Transverse colon (tissue), 4 donors: ENCODE measurements around the gene NCOR1. TPM values are rescaled to one million over a fixed set of nuclear protein-coding genes. Genes with fewer than 3 reads are reported as not detected.

Experiments
- DNase-seq: peaks from one replicate; pipeline ENCODE4 v3.0.0-alpha.2; 2019
- H3K27ac ChIP-seq, 4 donors: fragments of 200-600 bp; sonication (generic); 2 replicates each; pipeline ENCODE4 v1.5.1; 2016 to 2018; ENCODE audit warnings: inconsistent platforms in 4 of 4
- H3K27me3 ChIP-seq: fragments of 200-600 bp; sonication (generic); 2 replicates; pipeline ENCODE4 v1.5.1; 2017; ENCODE audit warnings: inconsistent platforms
- H3K36me3 ChIP-seq, 4 donors: fragments of 200-600 bp; sonication (generic); 2 replicates each; pipeline ENCODE4 v1.5.1; 2017 to 2019; ENCODE audit warnings: inconsistent platforms in 4 of 4
- H3K4me1 ChIP-seq, 4 donors: fragments of 200-600 bp; sonication (generic); 2 replicates each; pipeline ENCODE4 v1.5.1; 2017 to 2020; ENCODE audit warnings: inconsistent platforms in 4 of 4
- H3K4me3 ChIP-seq, 4 donors: fragments of 200-600 bp; sonication (generic); 1 replicate in 1 of 4; 2 replicates in 3 of 4; pipeline versions ENCODE4 v1.5.1 to v1.6.1; 2017 to 2019; ENCODE audit warnings: inconsistent platforms in 4 of 4
- H3K9me3 ChIP-seq, 2 donors: fragments of 200-600 bp; sonication (generic); 2 replicates each; pipeline ENCODE4 v1.5.1; 2017 to 2019; ENCODE audit warnings: inconsistent platforms in 2 of 2
- EP300 ChIP-seq: sonication (generic); formaldehyde crosslinking; IDR thresholded peaks from one replicate; pipeline ENCODE4 v1.6.1; 2017; ENCODE audit warnings: antibody characterized with exemption, low read depth
- POLR2A ChIP-seq: fragments of 450-650 bp; IDR thresholded peaks from one replicate; pipeline ENCODE4 v1.6.1; 2016; ENCODE audit warnings: antibody characterized with exemption, mild to moderate bottlenecking, moderate library complexity
- POLR2AphosphoS5 ChIP-seq, 3 donors: sonication (generic); formaldehyde crosslinking; IDR thresholded peaks; one replicate each; pipeline ENCODE4 v1.6.1; 2016; ENCODE audit warnings: antibody characterized with exemption in 3 of 3
- WGBS, 2 donors: methylation state at CpG; one replicate each; pipeline ENCODE4 v1.1.5; 2018; ENCODE audit warnings: low coverage in 1 of 2; 5-methylcytosine and 5-hydroxymethylcytosine counted together
- in situ Hi-C, 4 donors: fragments of 200-750 bp; cut with MboI; loops; one replicate each; pipeline versions ENCODE4 v1.15.0 to v1.15.1; 2017; ENCODE audit warnings: low sequenced_read_pairs in 3 of 4, low pct_ligation_motif_present in 1 of 4, low pct_unique_long_range_greater_than_20kb in 1 of 4
- intact Hi-C: fragments of 100-400 bp; cut with DNase I; formaldehyde crosslinking; loops from one replicate; pipeline ENCODE4 v1.15.1; 2023; ENCODE audit warnings: low total_unique reads
- total RNA-seq, 4 donors: library from RNA; depleted of rRNA; stranded (reverse); fragments of >200 nt; gene quantifications; one replicate each; pipeline ENCODE4 v1.1.0, GENCODE V29; 2016
- TF ChIP-seq, protein P1 (sequence below), 5 experiments: fragments of 200-600 bp in 3 of 5; fragments of 450-650 bp in 2 of 5; sonication (generic) in 3 of 5; IDR thresholded peaks; 1 replicate in 2 of 5; 2 replicates in 3 of 5; pipeline ENCODE4 v1.5.1; 2016 to 2017; ENCODE audit warnings: antibody characterized with exemption in 5 of 5, inconsistent platforms in 3 of 5, mild to moderate bottlenecking in 2 of 5, moderate library complexity in 1 of 5

The NCOR1 gene
- total RNA-seq, 4 donors from 2014 or later: 267 to 519 (median 376) TPM

DNA sequence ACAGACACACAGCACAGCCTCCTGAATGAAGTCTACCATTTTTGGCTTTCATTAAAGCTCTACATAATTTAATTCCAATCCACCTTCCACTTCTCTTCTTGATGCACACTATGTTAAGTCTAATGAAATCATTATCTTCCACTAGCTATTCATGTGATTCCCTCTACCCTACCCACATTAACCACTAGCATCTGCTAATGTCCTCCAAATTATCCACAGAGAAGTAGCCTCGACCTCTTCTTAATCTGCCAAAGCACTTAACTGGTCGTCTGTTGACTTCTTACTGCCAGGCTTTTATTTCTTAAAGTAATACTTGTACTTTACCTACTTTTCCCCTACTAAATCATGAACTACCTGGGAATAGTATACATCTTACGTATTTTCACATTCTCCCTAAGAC is 91.8 kb downstream of the NCOR1 start:
- in situ Hi-C loops: loop anchor here in 1 of 4 donors (25.0 kb wide), 1 partner anchor 111 kb away; no protein-coding TSS in a partner anchor

DNA sequence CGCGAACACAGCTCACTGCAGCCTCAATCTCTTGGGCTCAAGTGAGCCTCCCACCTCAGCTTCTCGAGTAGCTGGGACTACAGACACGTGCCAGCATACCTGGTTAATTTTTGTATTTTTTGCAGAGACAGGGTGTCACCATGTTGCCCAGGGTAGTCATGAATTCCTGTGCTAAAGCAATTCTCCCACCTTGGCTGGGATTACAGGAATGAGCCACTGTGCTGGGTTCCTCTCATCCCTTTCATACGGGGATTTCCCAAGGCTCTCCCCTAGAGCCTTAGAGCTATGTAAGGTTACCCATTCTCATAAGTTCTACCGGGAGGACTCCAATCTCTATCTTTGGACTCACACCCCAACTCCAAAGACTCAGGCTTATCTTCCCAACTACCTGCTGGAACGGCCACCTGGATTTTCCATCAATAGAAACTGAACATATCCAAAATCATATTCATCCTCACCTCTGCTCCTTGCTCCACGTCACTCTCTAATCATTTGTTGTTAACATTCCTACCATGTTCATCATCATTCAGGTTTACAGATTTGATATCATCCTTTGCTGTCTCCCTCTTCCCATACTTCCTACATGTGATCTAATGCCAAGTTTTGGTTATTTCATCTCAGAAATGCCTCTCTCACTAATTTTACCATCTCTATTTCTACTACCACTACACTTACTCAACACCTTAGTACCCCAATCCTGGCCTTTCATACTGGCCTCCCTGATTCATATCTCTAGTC is 92.5 kb downstream of the NCOR1 start:
- Histone ChIP-seq H3K9me3 (no peaks in the 10 kb centered on the region), H3K27ac (no peak overlapping the region), H3K27me3 (no peaks in the 10 kb centered on the region), H3K4me1 (no peaks in the 10 kb centered on the region), H3K36me3 (peaks cover 0 to 66% (median 31%) of the 10 kb centered on the region in 4 donors), H3K4me3 (no peak overlapping the region)
- TF ChIP-seq, protein P1, sequence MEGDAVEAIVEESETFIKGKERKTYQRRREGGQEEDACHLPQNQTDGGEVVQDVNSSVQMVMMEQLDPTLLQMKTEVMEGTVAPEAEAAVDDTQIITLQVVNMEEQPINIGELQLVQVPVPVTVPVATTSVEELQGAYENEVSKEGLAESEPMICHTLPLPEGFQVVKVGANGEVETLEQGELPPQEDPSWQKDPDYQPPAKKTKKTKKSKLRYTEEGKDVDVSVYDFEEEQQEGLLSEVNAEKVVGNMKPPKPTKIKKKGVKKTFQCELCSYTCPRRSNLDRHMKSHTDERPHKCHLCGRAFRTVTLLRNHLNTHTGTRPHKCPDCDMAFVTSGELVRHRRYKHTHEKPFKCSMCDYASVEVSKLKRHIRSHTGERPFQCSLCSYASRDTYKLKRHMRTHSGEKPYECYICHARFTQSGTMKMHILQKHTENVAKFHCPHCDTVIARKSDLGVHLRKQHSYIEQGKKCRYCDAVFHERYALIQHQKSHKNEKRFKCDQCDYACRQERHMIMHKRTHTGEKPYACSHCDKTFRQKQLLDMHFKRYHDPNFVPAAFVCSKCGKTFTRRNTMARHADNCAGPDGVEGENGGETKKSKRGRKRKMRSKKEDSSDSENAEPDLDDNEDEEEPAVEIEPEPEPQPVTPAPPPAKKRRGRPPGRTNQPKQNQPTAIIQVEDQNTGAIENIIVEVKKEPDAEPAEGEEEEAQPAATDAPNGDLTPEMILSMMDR (IDR thresholded peaks at IDR 0.05): no peak
- TF ChIP-seq EP300 (no peak), POLR2A (no peak), POLR2AphosphoS5 (IDR thresholded peaks at IDR 0.05) (no peak)
- WGBS, 2 donors: 87 to 91% methylated on average over 8 of the region's 8 CpGs
- no peak for DNase-seq
- intact Hi-C loops: no loop called here
- in situ Hi-C loops: loop anchor here in 1 of 4 donors (25.0 kb wide), 1 partner anchor 111 kb away; no protein-coding TSS in a partner anchor

More for the DNA sequence above, 91.8 kb downstream of the NCOR1 start:
- Histone ChIP-seq H3K27ac (no peak overlapping the region), H3K4me3 (no peak overlapping the region), H3K9me3 (no peaks in the 10 kb centered on the region), H3K27me3 (no peaks in the 10 kb centered on the region), H3K36me3 (peaks cover 0 to 62% (median 27%) of the 10 kb centered on the region in 4 donors), H3K4me1 (no peaks in the 10 kb centered on the region)
- DNase-seq: no peak
- TF ChIP-seq POLR2A (no peak), EP300 (no peak), POLR2AphosphoS5 (IDR thresholded peaks at IDR 0.05) (no peak)
- TF ChIP-seq, protein P1 (IDR thresholded peaks at IDR 0.05): no peak
- intact Hi-C loops: no loop called here
- WGBS, 2 donors: 88% methylated on average over 3 of the region's 3 CpGs

DNA sequence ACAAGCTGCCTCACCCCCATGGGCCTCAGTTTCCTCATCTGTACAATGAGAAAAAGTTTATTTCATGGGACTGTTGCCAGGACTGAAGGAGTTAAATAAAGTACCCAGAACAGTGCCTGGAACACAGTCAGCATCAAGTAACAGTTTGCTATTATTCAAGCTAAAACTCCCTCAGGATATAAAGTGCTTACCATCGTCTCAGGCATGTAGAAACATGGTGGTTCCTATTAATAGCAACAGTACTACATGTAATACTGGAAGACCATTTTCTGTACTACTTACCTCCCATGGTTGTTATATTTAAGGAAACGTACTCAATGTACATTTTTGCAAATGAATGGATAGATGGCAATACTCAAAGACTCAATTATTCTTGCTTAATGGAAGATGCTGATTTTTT is 93.4 kb downstream of the NCOR1 start:
- H3K4me3 ChIP-seq: no peak overlapping the region
- DNase-seq: no peak
- TF ChIP-seq, protein P1 (IDR thresholded peaks at IDR 0.05): no peak
- TF ChIP-seq POLR2AphosphoS5 (IDR thresholded peaks at IDR 0.05) (no peak), POLR2A (no peak), EP300 (no peak)
- H3K4me1 ChIP-seq: no peaks in the 10 kb centered on the region
- 71 to 74% methylated on average over 2 of the region's 2 CpGs for WGBS, 2 donors
- intact Hi-C loops (no loop called here), in situ Hi-C loops (loop anchor here in 1 of 4 donors (25.0 kb wide), 1 partner anchor 110 kb away; no protein-coding TSS in a partner anchor)
- H3K9me3 ChIP-seq: no peaks in the 10 kb centered on the region
- H3K36me3 ChIP-seq: peaks cover 0 to 75% (median 34%) of the 10 kb centered on the region in 4 donors
- H3K27me3 ChIP-seq: no peaks in the 10 kb centered on the region
- H3K27ac ChIP-seq: no peak overlapping the region

DNA sequence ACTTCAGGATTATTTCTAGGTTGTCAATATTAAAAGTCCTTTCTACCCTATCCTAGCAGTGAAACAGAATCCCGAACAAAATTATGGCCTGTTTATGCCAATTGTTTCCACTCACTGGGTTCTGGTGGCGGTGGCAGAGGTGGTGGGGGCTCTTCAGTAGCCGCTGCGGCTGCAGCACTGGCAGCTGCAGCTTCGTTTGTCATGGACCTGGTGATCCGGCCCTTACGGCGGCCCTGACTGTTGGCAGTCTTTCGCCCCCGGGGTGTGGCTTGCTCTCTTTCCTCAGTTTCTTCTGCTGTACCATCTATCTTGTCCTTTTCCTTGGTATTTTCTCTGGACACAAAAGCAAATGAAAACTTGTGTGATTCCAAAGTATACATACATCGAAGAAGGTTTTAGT is 94.4 kb downstream of the NCOR1 start:
- no peaks in the 10 kb centered on the region for H3K27me3 ChIP-seq
- H3K36me3 ChIP-seq: peaks cover 0 to 77% (median 32%) of the 10 kb centered on the region in 4 donors
- no peak overlapping the region for H3K4me3 ChIP-seq
- no peak overlapping the region for H3K27ac ChIP-seq
- in situ Hi-C loops: loop anchor here in 1 of 4 donors (25.0 kb wide), 1 partner anchor 109 kb away; no protein-coding TSS in a partner anchor
- no peak for DNase-seq
- H3K9me3 ChIP-seq: no peaks in the 10 kb centered on the region
- H3K4me1 ChIP-seq: no peaks in the 10 kb centered on the region
- intact Hi-C loops: no loop called here
- TF ChIP-seq, protein P1 (IDR thresholded peaks at IDR 0.05): no peak
- TF ChIP-seq EP300 (no peak), POLR2A (no peak), POLR2AphosphoS5 (IDR thresholded peaks at IDR 0.05) (no peak)
- 95 to 97% methylated on average over 2 to 11 of the region's 11 CpGs for WGBS, 2 donors
